DOHH2 (cell line): ENCODE results near the gene NUP160.

Experiments used
- CTCF ChIP-seq: fragments of 200-600 bp; sonication (generic); IDR thresholded peaks from one replicate; pipeline ENCODE4 v1.5.1; 2014; ENCODE audit warnings: antibody characterized with exemption, mild to moderate bottlenecking, low read depth, low read length; ENCODE audit not compliant: poor library complexity, severe bottlenecking
- EZH2phosphoT487 ChIP-seq: fragments of 200-600 bp; sonication (generic); IDR thresholded peaks from 2 replicates; pipeline ENCODE4 v1.6.1; 2017; ENCODE audit warnings: borderline replicate concordance, mild to moderate bottlenecking, antibody characterized with exemption, low read length, moderate library complexity, mixed read lengths

DNA sequence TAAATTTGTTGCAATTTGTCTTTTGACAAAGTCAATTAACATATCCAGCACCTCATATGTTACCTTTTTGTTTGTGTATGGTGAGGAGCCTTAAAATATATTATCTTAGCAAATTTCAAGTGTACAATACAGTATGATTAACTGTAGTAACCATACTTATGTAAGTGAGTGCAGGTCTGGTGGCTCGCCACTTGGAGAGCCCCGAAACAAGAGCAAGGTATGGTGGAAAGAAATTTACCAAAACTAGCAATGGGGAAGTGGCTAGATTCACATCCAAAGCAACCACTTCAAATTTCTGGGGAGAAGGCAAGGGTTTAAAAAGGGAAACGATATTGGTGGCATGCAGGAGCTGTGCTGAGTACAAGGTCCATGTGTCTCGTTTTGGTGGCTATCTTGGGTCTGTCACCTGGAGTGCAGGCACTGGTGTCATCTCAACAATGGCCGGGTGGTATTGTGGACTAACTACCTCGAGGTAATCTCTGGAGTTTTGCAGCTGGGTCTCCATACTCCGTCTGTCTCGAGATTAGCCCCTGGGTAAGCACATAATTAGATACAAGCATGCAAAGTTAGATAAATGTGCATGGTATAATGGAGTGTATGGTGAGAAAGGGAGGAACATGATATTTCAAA lies 72.8 kb downstream of the NUP160 start:
- TF ChIP-seq CTCF (no peak), EZH2phosphoT487 (no peak)
